GM10847 (cell line): ENCODE measurements around the gene RIC8B.

ENCODE experiments used
- POLR2A ChIP-seq: IDR thresholded peaks from 2 replicates; pipeline ENCODE4 v1.6.1; 2011; ENCODE audit not compliant: insufficient read length; ENCODE audit errors: extremely low read depth

Gene RIC8B

GRCh38 chr12:106840243-106840642 is 65.8 kb downstream of the RIC8B start:
- TF ChIP-seq POLR2A = no peak

DNA sequence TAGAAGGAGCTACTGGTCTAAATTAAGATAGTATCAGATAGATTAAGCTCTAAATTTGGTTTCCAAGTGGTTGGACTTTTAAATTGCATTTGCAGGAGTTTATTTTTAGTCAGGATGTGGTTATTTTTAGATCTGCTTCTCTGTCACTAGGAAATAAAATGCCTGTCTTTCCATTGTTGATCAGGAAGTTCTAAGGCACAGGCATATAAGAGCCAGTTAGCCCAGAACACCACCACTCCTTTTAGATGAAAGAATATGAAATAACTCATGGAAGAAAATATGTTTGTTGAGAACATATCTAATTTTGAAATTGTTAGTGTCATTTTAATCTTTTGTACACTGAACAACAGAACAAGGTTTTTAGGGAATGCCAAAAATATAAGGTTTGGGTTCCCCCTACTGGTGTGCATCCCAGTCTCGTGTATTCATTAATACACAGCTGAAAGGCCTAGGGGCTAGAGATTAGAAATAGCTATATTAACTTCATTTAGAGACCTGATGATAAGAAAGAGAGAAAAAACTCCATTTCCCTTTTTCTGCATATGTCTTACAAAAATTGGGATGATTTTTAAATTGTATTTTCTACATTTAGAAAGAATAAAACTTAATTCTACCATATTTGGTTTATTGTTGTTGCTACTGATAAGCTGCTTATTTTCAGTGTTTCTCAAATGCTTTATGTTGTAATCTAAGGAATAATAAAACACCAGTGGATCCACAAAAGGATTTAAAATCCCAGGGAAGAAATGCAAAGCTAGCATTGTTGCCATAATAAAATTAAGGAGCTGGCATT is 67.2 kb downstream of the RIC8B start:
- TF ChIP-seq POLR2A = no peak

DNA sequence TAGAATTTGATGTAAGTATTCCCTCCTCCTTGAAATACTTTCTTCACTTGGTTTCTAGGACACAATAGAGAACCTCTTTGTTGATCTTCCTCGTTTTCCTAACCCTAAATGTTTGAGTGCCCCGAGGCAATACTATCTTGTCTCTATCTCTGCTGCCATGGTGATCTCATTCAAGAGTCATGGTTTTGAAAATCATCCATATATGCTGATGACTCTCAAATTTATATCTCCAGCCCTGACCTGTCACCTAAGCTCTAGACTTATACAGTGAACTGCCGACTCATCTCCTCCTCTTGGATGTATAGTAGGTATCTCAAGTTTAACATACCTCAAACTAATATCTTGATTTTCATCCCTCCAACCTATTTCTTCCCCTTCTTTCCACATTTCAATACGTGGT is 71.4 kb downstream of the RIC8B start:
- no peak for TF ChIP-seq POLR2A

- TF ChIP-seq POLR2A = no peak
Measured at GRCh38 chr12:106847861-106848260, 73.4 kb downstream of the RIC8B start.

GRCh38 chr12:106851306-106851705 is 76.8 kb downstream of the RIC8B start:
- TF ChIP-seq POLR2A = no peak

GRCh38 chr12:106854723-106855122 is 80.2 kb downstream of the RIC8B start:
- no peak for TF ChIP-seq POLR2A

GRCh38 chr12:106855221-106855758 is 80.8 kb downstream of the RIC8B start:
- TF ChIP-seq POLR2A = no peak

DNA sequence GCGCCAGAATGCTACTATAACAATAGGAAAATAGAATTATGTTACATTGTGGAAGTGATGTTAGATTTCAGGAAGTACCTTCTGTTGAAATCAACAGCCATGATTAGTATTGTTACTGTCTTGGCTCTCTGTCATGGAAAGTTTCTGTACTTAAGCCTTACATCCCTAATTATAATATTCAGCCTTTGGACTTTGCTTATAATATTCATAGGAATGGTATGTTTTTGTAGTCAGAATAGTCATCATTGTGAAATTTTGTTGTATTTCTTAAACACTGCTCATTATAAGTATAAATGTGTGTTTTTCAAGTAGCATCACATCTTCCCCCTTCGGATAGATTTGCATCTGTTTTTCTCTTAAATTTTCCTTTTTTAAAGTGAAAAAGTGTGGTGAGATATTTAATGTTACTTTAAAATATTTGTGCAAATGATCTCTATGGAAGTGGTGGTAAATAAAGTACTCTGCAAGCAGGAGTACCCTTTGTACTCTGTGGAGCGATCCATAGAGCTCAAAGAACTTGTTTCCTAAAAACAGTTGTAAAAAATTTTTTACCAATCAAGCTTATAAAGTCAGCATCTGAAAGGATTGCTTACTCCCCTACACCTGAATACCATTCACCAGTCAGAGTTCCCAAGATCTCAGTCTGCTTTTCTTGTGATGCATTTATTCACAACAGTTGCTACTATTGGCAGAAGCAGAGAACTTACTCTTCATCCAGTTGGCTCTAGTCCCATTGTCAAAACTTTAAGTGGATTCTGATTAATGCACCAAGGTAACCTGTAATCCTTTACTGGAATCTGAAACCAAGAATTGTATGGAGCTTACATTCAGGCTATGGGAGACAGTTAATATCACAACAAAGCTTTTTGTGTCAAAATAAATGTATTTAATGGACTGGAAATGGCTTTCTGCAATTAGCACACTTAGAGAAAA is 87.8 kb downstream of the RIC8B start:
- no peak for TF ChIP-seq POLR2A

DNA sequence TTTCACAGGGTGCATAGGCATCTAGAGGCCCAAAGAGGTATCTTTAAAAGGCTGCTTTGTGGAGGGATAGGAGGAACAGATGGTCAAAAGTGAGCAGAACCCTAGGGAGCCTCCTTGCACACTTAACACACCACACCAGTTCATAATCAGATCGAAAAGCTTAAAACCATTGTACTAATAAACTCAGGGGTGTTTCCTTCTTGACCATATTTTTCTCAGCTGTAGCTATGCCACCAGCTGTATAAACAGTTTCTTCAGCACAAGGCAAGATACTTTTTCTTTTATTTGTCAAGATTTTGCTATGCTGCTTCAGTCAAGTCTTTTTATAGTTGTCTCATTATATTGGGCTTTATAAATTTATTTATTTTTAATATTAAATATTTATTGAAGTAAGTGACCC is 88.7 kb downstream of the RIC8B start:
- no peak for TF ChIP-seq POLR2A

DNA sequence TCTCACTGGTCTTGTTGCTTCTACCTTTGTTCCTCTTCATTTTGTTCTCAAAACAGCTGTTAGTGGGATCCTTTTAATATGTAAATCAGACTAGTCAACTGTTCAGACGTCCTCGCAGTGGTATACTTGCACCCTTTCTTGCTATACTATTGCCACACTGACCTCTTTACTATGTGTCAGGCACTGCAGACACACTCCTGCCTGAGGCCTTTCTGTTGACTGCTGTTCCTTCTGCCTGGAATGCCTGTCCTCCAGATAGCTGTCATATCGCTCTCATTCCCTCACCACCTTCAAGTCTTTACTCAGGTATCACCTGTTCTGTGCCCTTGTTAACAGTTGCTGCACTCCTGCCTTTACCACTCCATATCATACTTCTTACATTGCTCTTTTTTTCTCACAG is 91.2 kb downstream of the RIC8B start:
- TF ChIP-seq POLR2A = no peak

- TF ChIP-seq POLR2A = no peak
Measured at GRCh38 chr12:106866426-106867080, 92.1 kb downstream of the RIC8B start.

- TF ChIP-seq POLR2A = no peak
Measured at GRCh38 chr12:106867651-106868050, 93.2 kb downstream of the RIC8B start.

- no peak for TF ChIP-seq POLR2A
Measured at GRCh38 chr12:106868982-106869700, 94.7 kb downstream of the RIC8B start.

DNA sequence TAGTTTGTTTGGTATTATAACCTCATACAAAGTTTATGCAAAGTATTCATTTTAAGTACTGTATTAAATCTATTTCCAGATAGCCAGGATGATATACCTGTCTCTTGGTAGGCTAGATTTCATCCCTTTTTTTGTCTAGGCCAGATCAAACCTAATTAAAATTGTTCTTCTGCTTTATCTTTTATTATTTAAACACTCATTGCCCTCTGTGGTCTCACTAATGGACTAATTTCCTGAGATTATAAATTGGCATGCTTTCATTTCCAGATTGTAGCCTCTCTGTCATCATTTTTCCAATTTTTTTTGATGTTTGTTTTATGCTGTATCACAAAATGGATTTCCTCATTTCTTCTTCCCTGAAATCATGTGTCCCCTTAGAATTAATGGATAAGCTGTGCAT is 95.6 kb downstream of the RIC8B start:
- no peak for TF ChIP-seq POLR2A

GRCh38 chr12:106871477-106871876 is 97.0 kb downstream of the RIC8B start:
- no peak for TF ChIP-seq POLR2A
